ENCODE data around the gene PHKB. TPM values are rescaled to one million over a fixed set of nuclear protein-coding genes. Genes with fewer than 3 reads are reported as not detected.

The PHKB gene
- total RNA-seq, 4 donors from 2014 or later = 19.8 to 29.6 (median 25.2) TPM

- no peak overlapping the region for H3K4me3 ChIP-seq (ENCODE audit: low read depth, poor library complexity, severe bottlenecking)
- intact Hi-C loops (cut with DNase I; ENCODE audit: low total_unique reads) = no loop called here
- peak in 1 of 2 donors; percentile 6 for DNase-seq (ENCODE audit: low spot score in 2 of 2)
- WGBS, 2 donors = 71 to 73% methylated on average over 6 of the region's 6 CpGs
- no peak for TF ChIP-seq CTCF (IDR thresholded peaks at IDR 0.05)
- TF ChIP-seq POLR2A (IDR thresholded peaks at IDR 0.05) = no peak
Observed at GRCh38 chr16:47734081-47734857, 273.1 kb downstream of the PHKB start.

- H3K4me3 ChIP-seq (ENCODE audit: low read depth, poor library complexity, severe bottlenecking) = no peak overlapping the region
- no peak for TF ChIP-seq CTCF (IDR thresholded peaks at IDR 0.05)
- TF ChIP-seq POLR2A (IDR thresholded peaks at IDR 0.05) = no peak
- 71 to 79% methylated on average over 4 of the region's 4 CpGs for whole genome bisulfite sequencing, 2 donors
- intact Hi-C loops (cut with DNase I; ENCODE audit: low total_unique reads) = no loop called here
- peak in 1 of 2 donors; percentile 65 for DNase-seq (ENCODE audit: low spot score in 2 of 2)
Observed at GRCh38 chr16:47734987-47735594, 274.0 kb downstream of the PHKB start.

- intact Hi-C loops (cut with DNase I; ENCODE audit: low total_unique reads) = loop anchor here (10.0 kb wide), 1 partner anchor 816 kb away; no protein-coding TSS in a partner anchor
- no peak overlapping the region for H3K4me3 ChIP-seq (ENCODE audit: low read depth, poor library complexity, severe bottlenecking)
- no peak for TF ChIP-seq POLR2A (IDR thresholded peaks at IDR 0.05)
- no peak for TF ChIP-seq CTCF (IDR thresholded peaks at IDR 0.05)
- no peak for DNase-seq (ENCODE audit: low spot score in 2 of 2)
- WGBS, 2 donors = 68 to 79% methylated on average over 3 of the region's 3 CpGs
Observed at GRCh38 chr16:47750371-47750770, 289.2 kb downstream of the PHKB start.

Other genes with a start within 250 kb of the PHKB start
- gene ITFG1, start 268 bp upstream of the PHKB start, total RNA-seq = 10 to 100 TPM; 31.7 to 66.0 (median 38.1) TPM

Measured in lower leg skin (tissue), 4 donors.